ENCODE measurements around the gene TMTC2. TPM values are rescaled to one million over a fixed set of nuclear protein-coding genes. Genes with fewer than 3 reads are reported as not detected.

TMTC2 gene
- polyA plus RNA-seq, 6 donors from 2014 or later = 0.13 to 0.49 (median 0.17) TPM; not detected in 3

DNA sequence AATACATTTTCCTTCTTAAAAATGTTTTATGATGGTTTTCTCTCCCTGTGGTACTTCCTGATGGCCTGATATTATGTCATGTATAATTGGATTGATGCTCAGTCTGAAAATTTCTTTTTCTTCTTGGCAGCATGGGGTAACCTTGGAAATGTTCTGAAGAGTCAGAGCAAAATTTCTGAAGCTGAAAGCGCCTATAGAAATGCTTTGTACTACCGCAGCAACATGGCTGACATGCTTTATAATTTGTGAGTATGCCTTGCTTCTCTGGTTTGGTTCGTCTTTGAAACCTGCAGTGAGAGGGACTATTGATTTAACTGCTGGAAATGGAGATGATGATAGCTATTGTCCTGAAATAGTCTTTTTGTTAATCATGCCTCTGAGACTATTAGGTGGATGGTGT lies 243.6 kb downstream of the TMTC2 start:
- H3K9me3 Mint-ChIP-seq = peaks cover 0 to 4% (median 0%) of the 10 kb centered on the region in 7 donors
- no peak for ATAC-seq (ENCODE audit: low read depth in 2 of 2)
- DNase-seq = no peak
- H3K4me3 Mint-ChIP-seq = no peak overlapping the region
- H3K27me3 Mint-ChIP-seq = no peaks in the 10 kb centered on the region
- no peaks in the 10 kb centered on the region for H3K36me3 Mint-ChIP-seq
- H3K4me1 Mint-ChIP-seq = no peaks in the 10 kb centered on the region
- no peak overlapping the region for H3K27ac Mint-ChIP-seq

DNA sequence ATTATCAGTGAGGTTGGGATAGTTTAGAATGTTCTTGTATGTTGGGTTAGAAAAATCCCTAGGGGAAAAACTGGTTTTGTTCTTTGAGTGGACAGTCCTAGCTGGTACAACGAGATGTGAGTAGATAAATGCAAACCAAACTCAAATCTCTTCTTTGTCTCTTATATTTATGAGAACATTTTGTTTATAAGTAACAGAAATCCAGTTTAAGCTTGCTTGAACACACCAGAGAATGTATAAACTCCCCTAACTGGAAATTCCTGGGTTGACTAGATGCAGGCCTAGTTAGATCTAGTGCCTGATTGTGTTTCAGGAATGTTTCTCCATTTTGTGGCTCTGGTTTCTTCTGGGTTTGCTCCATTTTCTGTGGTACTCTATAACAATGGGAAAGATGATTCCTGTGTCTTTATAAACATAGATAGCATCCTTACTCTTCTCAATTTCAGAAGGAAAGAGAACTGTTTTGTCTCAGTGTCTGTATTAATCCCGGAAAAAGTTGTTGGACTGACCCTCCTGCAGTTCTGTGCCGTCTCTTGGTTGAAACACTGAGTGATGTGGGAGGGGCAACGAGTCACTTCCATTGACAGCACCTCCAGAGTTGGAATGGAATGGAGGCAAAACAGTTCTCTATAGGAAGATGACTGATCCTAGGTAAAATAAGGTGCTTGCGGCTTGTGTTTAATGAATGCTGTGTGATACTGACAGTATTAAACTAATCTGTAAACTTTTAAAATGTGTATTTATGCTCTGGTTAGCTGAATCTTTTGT lies 244.8 kb downstream of the TMTC2 start:
- ATAC-seq (ENCODE audit: low read depth in 2 of 2) = no peak
- H3K27ac Mint-ChIP-seq = peak overlapping the region in 1 of 6 donors; percentile 5
- no peaks in the 10 kb centered on the region for H3K4me1 Mint-ChIP-seq
- peaks cover 0 to 4% (median 0%) of the 10 kb centered on the region in 7 donors for H3K9me3 Mint-ChIP-seq
- DNase-seq = no peak
- H3K4me3 Mint-ChIP-seq = no peak overlapping the region
- no peaks in the 10 kb centered on the region for H3K36me3 Mint-ChIP-seq
- H3K27me3 Mint-ChIP-seq = no peaks in the 10 kb centered on the region

- ATAC-seq (ENCODE audit: low read depth in 2 of 2) (no peak), DNase-seq (no peak)
- no peaks in the 10 kb centered on the region for H3K27me3 Mint-ChIP-seq
- H3K27ac Mint-ChIP-seq = no peak overlapping the region
- H3K9me3 Mint-ChIP-seq = peaks cover 0 to 9% (median 0%) of the 10 kb centered on the region in 7 donors
- no peaks in the 10 kb centered on the region for H3K36me3 Mint-ChIP-seq
- H3K4me1 Mint-ChIP-seq = no peaks in the 10 kb centered on the region
- H3K4me3 Mint-ChIP-seq = no peak overlapping the region
Observed at GRCh38 chr12:82937151-82937550, 250.4 kb downstream of the TMTC2 start.

- H3K27me3 Mint-ChIP-seq = no peaks in the 10 kb centered on the region
- H3K36me3 Mint-ChIP-seq = no peaks in the 10 kb centered on the region
- peaks cover 0 to 4% (median 0%) of the 10 kb centered on the region in 7 donors for H3K9me3 Mint-ChIP-seq
- H3K27ac Mint-ChIP-seq = no peak overlapping the region
- DNase-seq = no peak
- H3K4me1 Mint-ChIP-seq = no peaks in the 10 kb centered on the region
- H3K4me3 Mint-ChIP-seq = no peak overlapping the region
- ATAC-seq (ENCODE audit: low read depth in 2 of 2) = no peak
Observed at GRCh38 chr12:82942521-82942920, 255.8 kb downstream of the TMTC2 start.

DNA sequence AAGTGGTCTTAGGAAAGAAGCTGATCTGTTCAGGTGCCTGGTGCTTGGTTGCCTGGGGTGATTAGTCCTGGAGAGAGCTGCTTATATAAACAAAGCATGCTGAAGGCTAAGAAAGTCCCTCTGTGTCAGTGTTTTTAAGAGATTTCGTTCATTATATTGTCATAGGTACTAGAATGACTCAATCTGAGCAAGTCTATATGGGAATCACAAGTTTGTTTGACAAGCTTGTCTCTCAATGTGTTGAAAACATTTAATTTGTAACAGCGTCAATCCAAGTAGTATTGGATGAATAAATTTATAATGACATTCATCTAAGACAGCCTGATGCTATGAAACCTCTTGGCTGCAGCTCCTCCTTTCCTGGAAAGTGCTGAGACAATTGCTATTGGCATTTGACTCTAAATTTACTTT lies 256.3 kb downstream of the TMTC2 start:
- Mint-ChIP-seq H3K27me3 (no peaks in the 10 kb centered on the region), H3K27ac (no peak overlapping the region), H3K4me3 (no peak overlapping the region), H3K4me1 (no peaks in the 10 kb centered on the region), H3K9me3 (peaks cover 0 to 4% (median 0%) of the 10 kb centered on the region in 7 donors), H3K36me3 (no peaks in the 10 kb centered on the region)
- ATAC-seq (ENCODE audit: low read depth in 2 of 2) = no peak
- DNase-seq = no peak

- Mint-ChIP-seq H3K27ac (no peak overlapping the region), H3K36me3 (no peaks in the 10 kb centered on the region), H3K27me3 (no peaks in the 10 kb centered on the region), H3K4me1 (no peaks in the 10 kb centered on the region), H3K4me3 (no peak overlapping the region), H3K9me3 (peaks cover 0 to 3% (median 0%) of the 10 kb centered on the region in 7 donors)
- no peak for DNase-seq
- no peak for ATAC-seq (ENCODE audit: low read depth in 2 of 2)
Observed at GRCh38 chr12:82948491-82948890, 261.8 kb downstream of the TMTC2 start.

DNA sequence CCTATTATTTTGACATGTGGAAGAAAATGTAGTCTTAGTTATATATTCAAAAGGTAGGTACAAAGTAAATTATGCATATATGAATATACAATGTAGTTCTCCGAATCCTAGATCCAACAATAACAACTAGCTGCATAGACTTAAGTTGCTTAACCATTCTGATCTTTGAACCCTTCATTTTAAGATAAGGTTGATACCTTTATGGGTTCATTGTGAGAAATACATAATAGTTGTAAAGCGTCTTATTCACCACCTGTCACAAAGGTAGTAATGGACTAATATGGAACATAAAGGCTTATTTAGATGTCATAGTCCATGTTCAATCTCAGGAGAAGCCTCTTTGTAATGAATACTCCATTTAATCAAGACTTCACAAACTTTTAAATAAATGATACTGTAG lies 263.6 kb downstream of the TMTC2 start:
- Mint-ChIP-seq H3K4me1 (no peaks in the 10 kb centered on the region), H3K27ac (no peak overlapping the region), H3K27me3 (no peaks in the 10 kb centered on the region), H3K36me3 (no peaks in the 10 kb centered on the region), H3K9me3 (peaks cover 0 to 4% (median 0%) of the 10 kb centered on the region in 7 donors), H3K4me3 (no peak overlapping the region)
- no peak for DNase-seq
- no peak for ATAC-seq (ENCODE audit: low read depth in 2 of 2)

DNA sequence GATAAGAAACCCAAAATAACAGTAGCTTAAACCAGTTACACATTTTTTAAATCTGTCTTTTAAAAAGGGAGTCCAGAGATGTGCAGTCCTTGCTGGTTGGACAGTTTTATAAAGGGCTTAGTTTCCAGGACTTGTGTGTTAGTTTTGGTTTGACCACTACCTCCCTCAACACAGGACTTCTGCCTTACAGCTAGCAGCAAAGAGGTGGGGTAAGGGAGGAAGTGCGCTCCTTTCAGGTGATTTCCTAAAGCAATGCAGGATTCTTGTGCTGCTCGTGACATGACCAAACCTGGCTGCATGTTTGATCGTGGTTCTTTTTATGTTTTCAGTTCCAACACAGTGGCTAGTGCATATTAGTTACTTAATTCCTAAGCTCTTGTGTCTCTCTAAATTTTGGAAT lies 266.2 kb downstream of the TMTC2 start:
- no peaks in the 10 kb centered on the region for H3K4me1 Mint-ChIP-seq
- ATAC-seq (ENCODE audit: low read depth in 2 of 2) (no peak), DNase-seq (no peak)

GRCh38 chr12:82953397-82953796 lies 266.7 kb downstream of the TMTC2 start:
- no peak for DNase-seq
- H3K36me3 Mint-ChIP-seq = no peaks in the 10 kb centered on the region
- no peak overlapping the region for H3K27ac Mint-ChIP-seq
- H3K4me3 Mint-ChIP-seq = no peak overlapping the region
- no peaks in the 10 kb centered on the region for H3K27me3 Mint-ChIP-seq
- ATAC-seq (ENCODE audit: low read depth in 2 of 2) = no peak
- H3K4me1 Mint-ChIP-seq = no peaks in the 10 kb centered on the region
- H3K9me3 Mint-ChIP-seq = peaks cover 0 to 8% (median 4%) of the 10 kb centered on the region in 7 donors

More for the DNA sequence above, 266.2 kb downstream of the TMTC2 start:
- Mint-ChIP-seq H3K36me3 (no peaks in the 10 kb centered on the region), H3K9me3 (peaks cover 0 to 7% (median 4%) of the 10 kb centered on the region in 7 donors), H3K27ac (no peak overlapping the region), H3K27me3 (no peaks in the 10 kb centered on the region), H3K4me3 (no peak overlapping the region)

DNA sequence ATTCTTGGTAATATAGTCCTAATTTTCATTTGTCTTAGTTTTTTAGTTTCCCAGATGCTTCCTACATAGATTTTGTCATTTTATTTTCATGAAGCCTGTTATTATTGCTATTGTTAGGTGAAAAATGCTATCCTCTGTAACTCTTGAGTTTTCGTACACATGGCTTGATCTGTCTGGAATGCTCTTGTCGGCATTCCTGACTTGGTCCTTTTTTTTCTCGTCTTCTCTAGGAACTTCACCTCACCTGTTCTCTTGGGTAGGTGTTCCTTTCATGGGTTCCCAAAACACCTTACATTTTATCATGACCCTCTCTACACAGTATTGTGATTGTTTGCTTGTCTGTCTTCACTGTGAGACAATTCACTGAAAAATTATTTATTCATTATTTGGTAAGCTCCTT lies 267.4 kb downstream of the TMTC2 start:
- no peak overlapping the region for H3K4me3 Mint-ChIP-seq
- H3K4me1 Mint-ChIP-seq = no peaks in the 10 kb centered on the region
- H3K36me3 Mint-ChIP-seq = no peaks in the 10 kb centered on the region
- H3K27ac Mint-ChIP-seq = no peak overlapping the region
- no peaks in the 10 kb centered on the region for H3K27me3 Mint-ChIP-seq
- ATAC-seq (ENCODE audit: low read depth in 2 of 2) (no peak), DNase-seq (no peak)
- H3K9me3 Mint-ChIP-seq = peaks cover 0 to 8% (median 5%) of the 10 kb centered on the region in 7 donors

GRCh38 chr12:82954572-82954971 lies 267.9 kb downstream of the TMTC2 start:
- Mint-ChIP-seq H3K9me3 (peaks cover 0 to 8% (median 5%) of the 10 kb centered on the region in 7 donors), H3K27me3 (no peaks in the 10 kb centered on the region), H3K4me1 (no peaks in the 10 kb centered on the region), H3K4me3 (no peak overlapping the region), H3K27ac (no peak overlapping the region), H3K36me3 (no peaks in the 10 kb centered on the region)
- ATAC-seq (ENCODE audit: low read depth in 2 of 2) (no peak), DNase-seq (no peak)

DNA sequence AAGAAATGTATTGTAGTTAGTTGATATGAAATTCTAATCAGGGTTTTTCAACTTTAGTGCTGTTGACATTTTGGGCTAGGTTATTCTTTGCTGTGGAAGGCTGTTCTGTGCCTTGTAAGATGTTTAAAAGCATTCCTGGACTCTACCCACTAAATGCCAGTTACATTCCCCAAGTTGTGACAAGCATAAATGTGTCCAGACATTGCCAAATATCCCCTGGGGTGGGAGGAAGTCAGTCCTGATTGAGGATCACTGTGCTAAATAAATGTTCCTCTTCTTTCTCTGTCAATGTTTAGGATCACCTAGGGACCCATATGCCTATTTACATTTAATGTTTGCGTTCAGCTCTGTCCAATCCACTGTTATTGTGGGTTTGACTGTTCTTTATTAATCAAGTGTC lies 268.3 kb downstream of the TMTC2 start:
- H3K4me3 Mint-ChIP-seq = no peak overlapping the region
- DNase-seq (no peak), ATAC-seq (ENCODE audit: low read depth in 2 of 2) (no peak)
- H3K27ac Mint-ChIP-seq = no peak overlapping the region
- H3K27me3 Mint-ChIP-seq = no peaks in the 10 kb centered on the region
- H3K4me1 Mint-ChIP-seq = no peaks in the 10 kb centered on the region
- peaks cover 0 to 8% (median 5%) of the 10 kb centered on the region in 7 donors for H3K9me3 Mint-ChIP-seq
- no peaks in the 10 kb centered on the region for H3K36me3 Mint-ChIP-seq

GRCh38 chr12:82958966-82959365 lies 272.3 kb downstream of the TMTC2 start:
- H3K4me1 Mint-ChIP-seq = no peaks in the 10 kb centered on the region
- no peaks in the 10 kb centered on the region for H3K27me3 Mint-ChIP-seq
- H3K36me3 Mint-ChIP-seq = no peaks in the 10 kb centered on the region
- H3K9me3 Mint-ChIP-seq = peaks cover 0 to 8% (median 5%) of the 10 kb centered on the region in 7 donors
- no peak overlapping the region for H3K27ac Mint-ChIP-seq
- H3K4me3 Mint-ChIP-seq = no peak overlapping the region
- ATAC-seq (ENCODE audit: low read depth in 2 of 2) (no peak), DNase-seq (no peak)

DNA sequence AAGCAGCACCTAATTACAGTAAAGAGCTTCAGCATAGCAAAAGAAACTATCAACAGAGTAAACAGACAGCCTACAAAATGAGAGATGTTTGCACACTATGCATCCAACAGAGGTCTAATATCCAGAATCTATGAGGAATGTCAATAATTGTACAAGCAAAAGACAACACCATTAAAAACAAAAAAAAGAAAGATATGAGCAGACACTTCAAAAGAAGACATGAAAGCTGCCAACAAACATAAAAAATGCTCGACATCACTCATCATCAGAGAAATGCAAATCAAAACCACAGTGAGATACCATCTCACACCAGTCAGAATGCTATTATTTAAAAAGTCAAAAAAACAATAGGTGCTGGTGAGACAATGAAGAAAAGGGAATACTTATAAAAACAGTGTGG lies 273.1 kb downstream of the TMTC2 start:
- Mint-ChIP-seq H3K36me3 (no peaks in the 10 kb centered on the region), H3K27me3 (no peaks in the 10 kb centered on the region), H3K27ac (no peak overlapping the region), H3K4me1 (no peaks in the 10 kb centered on the region), H3K9me3 (peaks cover 0 to 8% (median 5%) of the 10 kb centered on the region in 7 donors), H3K4me3 (no peak overlapping the region)
- ATAC-seq (ENCODE audit: low read depth in 2 of 2) (no peak), DNase-seq (no peak)
